ENCODE results near the gene SQOR.

- TF ChIP-seq CTCF (IDR thresholded peaks at IDR 0.05), result no peak
- no peak for TF ChIP-seq POLR2A (IDR thresholded peaks at IDR 0.05)
Observed at GRCh38 chr15:45630917-45631691, 3.7 kb upstream of the SQOR start.

Measured in testis (tissue), 2 donors.